ENCODE data around the gene PCOLCE2. TPM values are rescaled to one million over a fixed set of nuclear protein-coding genes. Genes with fewer than 3 reads are reported as not detected.

The PCOLCE2 gene
- total and polyA plus RNA-seq, 2 of the 8 experiments (the other 6 are each of a cell fraction or from before 2014, with no cell fraction given): 11.1 to 12.6 TPM

DNA sequence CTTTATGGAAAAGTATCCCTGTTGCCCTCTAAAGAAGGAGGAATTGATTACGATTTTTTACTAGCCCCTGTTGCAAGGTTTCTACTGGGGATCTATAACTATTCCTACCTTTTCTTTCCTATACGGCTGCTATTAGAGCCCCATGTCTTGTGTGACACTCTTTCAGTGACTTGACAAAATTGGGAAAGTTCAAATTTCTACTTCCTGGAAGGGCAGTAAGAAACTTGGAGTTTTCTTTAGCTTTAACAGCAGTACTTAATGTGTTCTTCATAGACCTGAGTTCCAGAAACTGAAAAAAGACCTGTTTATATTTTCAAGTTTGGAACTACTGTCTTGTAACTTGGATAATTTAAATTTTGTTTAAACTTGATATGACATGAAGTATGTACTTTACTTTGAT lies 110.3 kb downstream of the PCOLCE2 start:
- WGBS, 2 experiments (ENCODE audit: extremely low coverage in 1 of 2, insufficient coverage in 1 of 2, insufficient read length in 1 of 2, insufficient replicate concordance in 2 of 2, low coverage in 1 of 2, low lambda C conversion rate in 2 of 2, missing lambda C conversion rate in 1 of 2): 95% methylated on average over 2 of the region's 2 CpGs; no CpG with 5 or more reads in 1 of the 2 experiments

More for the DNA sequence above, 110.3 kb downstream of the PCOLCE2 start:
- Histone ChIP-seq H3K14ac (ENCODE audit: insufficient read length) (no peak overlapping the region), H2BK20ac (ENCODE audit: low read length) (no peak overlapping the region), H2BK120ac (replicated peaks; ENCODE audit: low read depth, low read length) (no peak overlapping the region), H3K18ac (ENCODE audit: extremely low read depth, low read length) (no peak overlapping the region), H4K91ac (replicated peaks; ENCODE audit: insufficient read length, low read length) (no peak overlapping the region), H2BK5ac (ENCODE audit: low read depth, low read length) (no peak overlapping the region), H3K9ac (replicated peaks in 1 of 4; ENCODE audit: extremely low read depth in 1 of 4, low read depth in 3 of 4, low read length in 3 of 4) (no peak overlapping the region), H2BK15ac (ENCODE audit: low read length) (no peak overlapping the region), H3K79me1 (ENCODE audit: low read depth, low read length) (no peaks in the 10 kb centered on the region), H3K79me2 (ENCODE audit: control insufficient read depth in 1 of 2, insufficient read depth in 2 of 2, low read length in 2 of 2) (no peaks in the 10 kb centered on the region), H2AK5ac (ENCODE audit: low read depth, low read length) (no peak overlapping the region), H2AFZ (ENCODE audit: low read length) (no peak overlapping the region), H3K23me2 (ENCODE audit: low read depth, low read length) (no peaks in the 10 kb centered on the region), H4K8ac (ENCODE audit: extremely low read depth, insufficient read depth, low read length) (no peak overlapping the region), H3K4me2 (ENCODE audit: insufficient read depth in 1 of 2, low read depth in 2 of 2, low read length in 2 of 2) (no peak overlapping the region), H3K56ac (replicated peaks; ENCODE audit: insufficient read length, low read depth, low read length) (no peak overlapping the region), H3K9me3 (ENCODE audit: insufficient read depth in 2 of 2, low read depth in 1 of 2, low read length in 1 of 2) (no peaks in the 10 kb centered on the region), H4K20me1 (replicated peaks in 1 of 2; ENCODE audit: control insufficient read depth in 1 of 2, insufficient read depth in 2 of 2, low read length in 2 of 2) (no peaks in the 10 kb centered on the region), H2BK12ac (ENCODE audit: low read depth, low read length) (no peak overlapping the region), H3K23ac (ENCODE audit: insufficient read length) (no peak overlapping the region), H3K4me1 (replicated peaks in 1 of 4; ENCODE audit: control insufficient read depth in 3 of 4, insufficient read depth in 4 of 4, low read length in 3 of 4) (no peaks in the 10 kb centered on the region), H4K5ac (ENCODE audit: insufficient read length, low read depth, low read length) (no peak overlapping the region), H3K36me3 (ENCODE audit: control insufficient read depth in 2 of 4, insufficient read depth in 4 of 4, low read length in 3 of 4) (no peaks in the 10 kb centered on the region), H3K27ac (ENCODE audit: low read depth, low read length) (no peak overlapping the region), H3K27me3 (replicated peaks in 1 of 4; ENCODE audit: control insufficient read depth in 3 of 4, extremely low read depth in 1 of 4, insufficient read depth in 3 of 4, low read length in 3 of 4) (peaks cover 0 to 1% (median 0%) of the 10 kb centered on the region in 4 experiments; a peak in 1 of 7 replicates), H3K4me3 (ENCODE audit: extremely low read depth in 1 of 4, insufficient read depth in 2 of 4, low read depth in 3 of 4, low read length in 4 of 4) (no peak overlapping the region), H3K4ac (replicated peaks; ENCODE audit: insufficient read length, low read depth, low read length) (no peak overlapping the region)
- FAIRE-seq (no peak), DNase-seq (ENCODE audit: low read depth in 1 of 2, low spot score in 2 of 2) (no peak)
- TF ChIP-seq KDM5A (IDR thresholded peaks at IDR 0.05; ENCODE audit: low read length) (no peak), SP2 (IDR thresholded peaks at IDR 0.05; ENCODE audit: low read length) (no peak)
- ChIA-PET POLR2A (ENCODE audit: partially characterized antibody) (no interaction called here), CTCF (ENCODE audit: partially characterized antibody) (no interaction called here)

Measured in H1 (cell line).